Measurements from ENCODE around the gene ZGRF1.

- no peak for TF ChIP-seq CTCF (IDR thresholded peaks at IDR 0.05)
- no peak for TF ChIP-seq POLR2A (IDR thresholded peaks at IDR 0.05)
- no peak for TF ChIP-seq POLR2AphosphoS5 (IDR thresholded peaks at IDR 0.05)
Observed at GRCh38 chr4:112492321-112492720, 144.4 kb downstream of the ZGRF1 start.
